HCT116 (cell line): ENCODE results near the gene LSP1. TPM values are rescaled to one million over a fixed set of nuclear protein-coding genes. Genes with fewer than 3 reads are reported as not detected.

Source experiments
- ATAC-seq: fragments of 200-7000 bp; cut with Tn5 transposase; 2 replicates; pipeline ENCODE4 v1.9.1; 2020; ENCODE audit warnings: mild to moderate bottlenecking, moderate library complexity
- Bru-seq: library from RNA; stranded (reverse); fragments of 400-500 nt; gene quantifications from one replicate; lab custom pipeline; 2021; lab: Mats Ljungman, UMichigan
- BruChase-seq, 2 experiments: library from RNA; stranded (reverse); fragments of 400-500 nt; gene quantifications; one replicate each; lab custom pipeline; 2021; lab: Mats Ljungman, UMichigan
- BruUV-seq: library from RNA; stranded (reverse); fragments of 400-500 nt; replicated peaks from 2 replicates; lab custom pipeline; 2021; lab: Mats Ljungman, UMichigan
- CTCF ChIA-PET: fragments of 300-600 bp; sonication (Branson Sonifier 250); formaldehyde crosslinking; loops from one replicate; lab custom pipeline; 2021; ENCODE audit warnings: antibody characterized with exemption; lab: Charles Lee
- POLR2A ChIA-PET: fragments of 300-600, 350-600 bp; sonication (Branson Sonifier 250); formaldehyde crosslinking; loops from one replicate; lab custom pipeline; 2021; ENCODE audit warnings: antibody characterized with exemption; lab: Charles Lee
- RAD21 ChIA-PET, 2 experiments: fragments of 300-600 bp; sonication (Branson Sonifier 250); formaldehyde crosslinking; loops; one replicate each; lab custom pipeline; 2023; ENCODE audit warnings: low total read pairs in 2 of 2; ENCODE audit not compliant: uncharacterized antibody in 2 of 2, unreplicated experiment in 2 of 2, low non-redundant PET in 1 of 2; lab: Charles Lee
- DNase-seq: peaks from one replicate; pipeline ENCODE4 v3.0.0-alpha.2; 2010; ENCODE audit warnings: low read depth, low spot score
- H2AFZ ChIP-seq: fragments of 200-600 bp; shearing (Covaris generic), sonication (generic); 2 replicates; pipeline ENCODE4 v1.6.1; 2017; ENCODE audit warnings: low read depth, mixed run types, mixed read lengths, antibody characterized with exemption, low read length; ENCODE audit not compliant: poor library complexity, severe bottlenecking
- H3K27ac ChIP-seq: 2 replicates; pipeline ENCODE4 v1.5.1; 2012; ENCODE audit warnings: low read depth, low read length
- H3K27me3 ChIP-seq: fragments of 200-600 bp; sonication (generic); 2 replicates; pipeline ENCODE4 v1.6.1; 2016; ENCODE audit warnings: mixed run types, low read length, mixed read lengths; ENCODE audit not compliant: insufficient read depth
- H3K36me3 ChIP-seq, 2 experiments: fragments of 200-500 bp in 1 of 2; fragments of 200-600 bp in 1 of 2; sonication (Bioruptor generic) in 1 of 2; sonication (generic) in 1 of 2; 2 replicates each; pipeline versions ENCODE4 v1.5.1 to v1.6.1; 2014 to 2016; ENCODE audit warnings: low read length in 2 of 2, inconsistent platforms in 1 of 2, mixed read lengths in 1 of 2, mixed run types in 1 of 2; ENCODE audit not compliant: insufficient read depth in 2 of 2, control insufficient read depth in 1 of 2
- H3K4me1 ChIP-seq, 2 experiments: fragments of 200-600 bp in 1 of 2; sonication (generic) in 1 of 2; 2 replicates each; pipeline versions ENCODE4 v1.5.1 to v1.6.1; 2012 to 2017; ENCODE audit warnings: low read length in 2 of 2, inconsistent platforms in 1 of 2, mild to moderate bottlenecking in 1 of 2, mixed read lengths in 1 of 2, mixed run types in 1 of 2, moderate library complexity in 1 of 2; ENCODE audit not compliant: insufficient read depth in 2 of 2, control insufficient read depth in 1 of 2
- H3K4me2 ChIP-seq: fragments of 200-600 bp; sonication (generic); 2 replicates; pipeline ENCODE4 v1.6.1; 2017; ENCODE audit warnings: mixed run types, low read length, mixed read lengths
- H3K4me3 ChIP-seq, 2 experiments: fragments of 200-600 bp in 1 of 2; sonication (generic) in 1 of 2; replicated peaks in 1 of 2; 2 replicates each; pipeline ENCODE4 v1.5.1; 2011 to 2016; ENCODE audit warnings: low read length in 2 of 2, control low read depth in 1 of 2, low read depth in 1 of 2, mild to moderate bottlenecking in 1 of 2, mixed read lengths in 1 of 2, mixed run types in 1 of 2
- H3K79me2 ChIP-seq: fragments of 200-600 bp; sonication (generic); 2 replicates; pipeline ENCODE4 v1.6.1; 2017; ENCODE audit warnings: mild to moderate bottlenecking, mixed run types, low read length, moderate library complexity, mixed read lengths; ENCODE audit not compliant: insufficient read depth
- H3K9ac ChIP-seq: fragments of 200-600 bp; sonication (generic); 2 replicates; pipeline ENCODE4 v1.6.1; 2016; ENCODE audit warnings: low read length, mixed read lengths
- H3K9me2 ChIP-seq: fragments of 200-600 bp; sonication (generic), shearing (Covaris generic); 2 replicates; pipeline ENCODE4 v1.6.1; 2017; ENCODE audit warnings: mixed run types, mild to moderate bottlenecking, moderate library complexity; ENCODE audit not compliant: insufficient read depth
- H3K9me3 ChIP-seq, 2 experiments: fragments of 200-500 bp in 1 of 2; fragments of 200-600 bp in 1 of 2; sonication (Bioruptor generic) in 1 of 2; sonication (generic) in 1 of 2; 2 replicates each; pipeline ENCODE4 v1.6.1; 2014 to 2017; ENCODE audit warnings: low read length in 2 of 2, mixed read lengths in 2 of 2, inconsistent platforms in 1 of 2, low read depth in 1 of 2, mild to moderate bottlenecking in 1 of 2, mixed run types in 1 of 2, moderate library complexity in 1 of 2; ENCODE audit not compliant: control insufficient read depth in 1 of 2, insufficient read depth in 1 of 2
- H4K20me1 ChIP-seq: fragments of 200-600 bp; sonication (generic), shearing (Covaris generic); 2 replicates; pipeline ENCODE4 v1.6.1; 2017; ENCODE audit warnings: mixed run types, mild to moderate bottlenecking, moderate library complexity; ENCODE audit not compliant: insufficient read depth
- ELF1 ChIP-seq: IDR thresholded peaks from 2 replicates; pipeline ENCODE4 v1.6.1; 2012; ENCODE audit warnings: low read depth, borderline replicate concordance
- EZH2phosphoT487 ChIP-seq: fragments of 200-600 bp; IDR thresholded peaks from 2 replicates; pipeline ENCODE4 v1.6.1; 2018; ENCODE audit warnings: antibody characterized with exemption, borderline replicate concordance
- SIN3A ChIP-seq: IDR thresholded peaks from 2 replicates; pipeline ENCODE4 v1.6.1; 2012; ENCODE audit warnings: low read depth
- ZBTB33 ChIP-seq: IDR thresholded peaks from 2 replicates; pipeline ENCODE4 v1.6.1; 2011; ENCODE audit warnings: mild to moderate bottlenecking, low read length, moderate library complexity; ENCODE audit not compliant: insufficient replicate concordance; ENCODE audit errors: extremely low read depth
- ZFX ChIP-seq: fragments of 450-650 bp; IDR thresholded peaks from 2 replicates; pipeline ENCODE4 v1.6.1; 2017
- ZNF274 ChIP-seq: fragments of 200-500 bp; sonication (Bioruptor generic); IDR thresholded peaks from 2 replicates; pipeline ENCODE4 v1.6.1; 2014; ENCODE audit warnings: mild to moderate bottlenecking, low read depth, low read length, inconsistent platforms
- intact Hi-C: fragments of 100-400 bp; cut with micrococcal nuclease; formaldehyde crosslinking; loops from 2 replicates; pipeline ENCODE4 v1.10.0; 2022
- long read RNA-seq: library from polyadenylated mRNA; unstranded; transcript quantifications from one replicate; pipeline ENCODE4 v2.0.0, GENCODE V29; 2021; ENCODE audit not compliant: unreplicated experiment
- polyA plus RNA-seq: library from polyadenylated mRNA; unstranded; fragments of >200 nt; gene quantifications from 2 replicates; pipeline ENCODE4 v1.2.1, GENCODE V29; 2012; ENCODE audit warnings: missing spikeins
- total RNA-seq: library from RNA; stranded (reverse); gene quantifications from one replicate; pipeline ENCODE4 v1.2.1, GENCODE V29; 2021; ENCODE audit not compliant: unreplicated experiment
- TF ChIP-seq, protein P1 (sequence below): IDR thresholded peaks from 2 replicates; pipeline ENCODE4 v1.6.1; 2012; ENCODE audit warnings: low read depth

The LSP1 gene
- 1.3 TPM for total RNA-seq
- polyA plus RNA-seq = 0.57 and 0.65 TPM in 2 replicates
- Bru-seq, nascent RNA = not detected
- BruChase-seq, experiment 1, labeled RNA remaining after a 6-hour chase = percentile 10 among the genes with signal in this experiment
- percentile 2 among the genes with signal in this experiment for BruChase-seq, experiment 2, labeled RNA remaining after a 2-hour chase
- long read RNA-seq, partial matches to known transcripts = 0 of 1 reads
- long read RNA-seq, other reads (novel, unspliced or antisense) = 1 of 1 reads

- intact Hi-C loops = no loop called here
- H3K9me3 ChIP-seq = no peaks in the 10 kb centered on the region
- DNase-seq = no peak
- no peaks in the 10 kb centered on the region for H4K20me1 ChIP-seq
- CTCF ChIA-PET = no interaction called here
- no peaks in the 10 kb centered on the region for H3K36me3 ChIP-seq
- no peak for ATAC-seq
- TF ChIP-seq EZH2phosphoT487 (no peak), ZBTB33 (no peak), ELF1 (no peak), SIN3A (no peak), ZNF274 (no peak), ZFX (no peak)
- TF ChIP-seq, protein P1, sequence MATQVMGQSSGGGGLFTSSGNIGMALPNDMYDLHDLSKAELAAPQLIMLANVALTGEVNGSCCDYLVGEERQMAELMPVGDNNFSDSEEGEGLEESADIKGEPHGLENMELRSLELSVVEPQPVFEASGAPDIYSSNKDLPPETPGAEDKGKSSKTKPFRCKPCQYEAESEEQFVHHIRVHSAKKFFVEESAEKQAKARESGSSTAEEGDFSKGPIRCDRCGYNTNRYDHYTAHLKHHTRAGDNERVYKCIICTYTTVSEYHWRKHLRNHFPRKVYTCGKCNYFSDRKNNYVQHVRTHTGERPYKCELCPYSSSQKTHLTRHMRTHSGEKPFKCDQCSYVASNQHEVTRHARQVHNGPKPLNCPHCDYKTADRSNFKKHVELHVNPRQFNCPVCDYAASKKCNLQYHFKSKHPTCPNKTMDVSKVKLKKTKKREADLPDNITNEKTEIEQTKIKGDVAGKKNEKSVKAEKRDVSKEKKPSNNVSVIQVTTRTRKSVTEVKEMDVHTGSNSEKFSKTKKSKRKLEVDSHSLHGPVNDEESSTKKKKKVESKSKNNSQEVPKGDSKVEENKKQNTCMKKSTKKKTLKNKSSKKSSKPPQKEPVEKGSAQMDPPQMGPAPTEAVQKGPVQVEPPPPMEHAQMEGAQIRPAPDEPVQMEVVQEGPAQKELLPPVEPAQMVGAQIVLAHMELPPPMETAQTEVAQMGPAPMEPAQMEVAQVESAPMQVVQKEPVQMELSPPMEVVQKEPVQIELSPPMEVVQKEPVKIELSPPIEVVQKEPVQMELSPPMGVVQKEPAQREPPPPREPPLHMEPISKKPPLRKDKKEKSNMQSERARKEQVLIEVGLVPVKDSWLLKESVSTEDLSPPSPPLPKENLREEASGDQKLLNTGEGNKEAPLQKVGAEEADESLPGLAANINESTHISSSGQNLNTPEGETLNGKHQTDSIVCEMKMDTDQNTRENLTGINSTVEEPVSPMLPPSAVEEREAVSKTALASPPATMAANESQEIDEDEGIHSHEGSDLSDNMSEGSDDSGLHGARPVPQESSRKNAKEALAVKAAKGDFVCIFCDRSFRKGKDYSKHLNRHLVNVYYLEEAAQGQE = no peak
- POLR2A ChIA-PET = no interaction called here
- H3K27ac ChIP-seq = no peak within 1 kb of the TSS
- no peak within 1 kb of the TSS for H3K4me2 ChIP-seq
- RAD21 ChIA-PET = interaction anchor here in 1 of 2 experiments (0.6 kb wide), 1 partner anchor 14 kb away, joined by 3 read pairs; no protein-coding TSS in a partner anchor
- H3K79me2 ChIP-seq = no peaks in the 10 kb centered on the region
- no peak within 1 kb of the TSS for H2AFZ ChIP-seq
- H3K27me3 ChIP-seq = no peaks in the 10 kb centered on the region
- no TSS peak for BruUV-seq
- H3K9me2 ChIP-seq = no peaks in the 10 kb centered on the region
- no peaks in the 10 kb centered on the region for H3K4me1 ChIP-seq
- H3K4me3 ChIP-seq = no peak within 1 kb of the TSS
- no peak within 1 kb of the TSS for H3K9ac ChIP-seq
These were observed at the start of gene LSP1 for GRCh38 chr11:1852877-1853276. TSS of gene LSP1 (plus strand) at chr11:1853084. CDS start at chr11:1853145, 61 bp downstream.
